Body of pancreas (tissue), 4 donors: Measurements from ENCODE around the gene MYO5C.

ENCODE experiments used
- POLR2A ChIP-seq, 3 donors: fragments of 450-650 bp; IDR thresholded peaks; one replicate each; pipeline ENCODE4 v1.6.1; 2016; ENCODE audit warnings: antibody characterized with exemption in 3 of 3, mild to moderate bottlenecking in 2 of 3
- TF ChIP-seq, protein P1 (sequence below), 7 experiments: fragments of 450-650 bp in 4 of 7; fragments of 200-600 bp in 3 of 7; sonication (generic) in 3 of 7; IDR thresholded peaks; one replicate each; pipeline ENCODE4 v1.5.1; 2016 to 2019; ENCODE audit warnings: antibody characterized with exemption in 7 of 7

- TF ChIP-seq, protein P1, sequence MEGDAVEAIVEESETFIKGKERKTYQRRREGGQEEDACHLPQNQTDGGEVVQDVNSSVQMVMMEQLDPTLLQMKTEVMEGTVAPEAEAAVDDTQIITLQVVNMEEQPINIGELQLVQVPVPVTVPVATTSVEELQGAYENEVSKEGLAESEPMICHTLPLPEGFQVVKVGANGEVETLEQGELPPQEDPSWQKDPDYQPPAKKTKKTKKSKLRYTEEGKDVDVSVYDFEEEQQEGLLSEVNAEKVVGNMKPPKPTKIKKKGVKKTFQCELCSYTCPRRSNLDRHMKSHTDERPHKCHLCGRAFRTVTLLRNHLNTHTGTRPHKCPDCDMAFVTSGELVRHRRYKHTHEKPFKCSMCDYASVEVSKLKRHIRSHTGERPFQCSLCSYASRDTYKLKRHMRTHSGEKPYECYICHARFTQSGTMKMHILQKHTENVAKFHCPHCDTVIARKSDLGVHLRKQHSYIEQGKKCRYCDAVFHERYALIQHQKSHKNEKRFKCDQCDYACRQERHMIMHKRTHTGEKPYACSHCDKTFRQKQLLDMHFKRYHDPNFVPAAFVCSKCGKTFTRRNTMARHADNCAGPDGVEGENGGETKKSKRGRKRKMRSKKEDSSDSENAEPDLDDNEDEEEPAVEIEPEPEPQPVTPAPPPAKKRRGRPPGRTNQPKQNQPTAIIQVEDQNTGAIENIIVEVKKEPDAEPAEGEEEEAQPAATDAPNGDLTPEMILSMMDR (IDR thresholded peaks at IDR 0.05), result no peak
- TF ChIP-seq POLR2A (IDR thresholded peaks at IDR 0.05), result no peak
Observed at GRCh38 chr15:52283281-52283680, 12.3 kb downstream of the MYO5C start.
